IPS DF 6.9 (cell line): ENCODE data around the gene RPL37A.

ENCODE experiments used
- DNase-seq: peaks from one replicate; pipeline ENCODE4 v3.0.0-alpha.2; 2013; ENCODE audit warnings: low read depth, low spot score
- H3K27ac ChIP-seq: one replicate; pipeline ENCODE4 v1.5.1; 2013; ENCODE audit warnings: low read length, control low read depth
- H3K27me3 ChIP-seq: 2 replicates; pipeline ENCODE4 v1.6.1; 2013; ENCODE audit warnings: mild to moderate bottlenecking, low read length; ENCODE audit not compliant: control insufficient read depth, insufficient read depth
- H3K36me3 ChIP-seq: 2 replicates; pipeline ENCODE4 v1.6.1; 2013; ENCODE audit warnings: low read length; ENCODE audit not compliant: control insufficient read depth, insufficient read depth
- H3K4me1 ChIP-seq: 2 replicates; pipeline ENCODE4 v1.6.1; 2013; ENCODE audit warnings: low read length; ENCODE audit not compliant: control insufficient read depth, insufficient read depth
- H3K4me3 ChIP-seq: 2 replicates; pipeline ENCODE4 v1.5.1; 2013; ENCODE audit warnings: mild to moderate bottlenecking, low read length
- H3K9me3 ChIP-seq: 2 replicates; pipeline ENCODE4 v1.6.1; 2013; ENCODE audit warnings: low read length, inconsistent platforms; ENCODE audit not compliant: control insufficient read depth, insufficient read depth
- WGBS: extraction: QIAGEN DNeasy Blood & Tissue Kit; methylation state at CpG from one replicate; pipeline ENCODE4 v1.1.7; 2013; ENCODE audit warnings: mixed read lengths, missing lambda C conversion rate; ENCODE audit not compliant: insufficient read length, insufficient coverage; 5-methylcytosine and 5-hydroxymethylcytosine counted together

The RPL37A gene

DNA sequence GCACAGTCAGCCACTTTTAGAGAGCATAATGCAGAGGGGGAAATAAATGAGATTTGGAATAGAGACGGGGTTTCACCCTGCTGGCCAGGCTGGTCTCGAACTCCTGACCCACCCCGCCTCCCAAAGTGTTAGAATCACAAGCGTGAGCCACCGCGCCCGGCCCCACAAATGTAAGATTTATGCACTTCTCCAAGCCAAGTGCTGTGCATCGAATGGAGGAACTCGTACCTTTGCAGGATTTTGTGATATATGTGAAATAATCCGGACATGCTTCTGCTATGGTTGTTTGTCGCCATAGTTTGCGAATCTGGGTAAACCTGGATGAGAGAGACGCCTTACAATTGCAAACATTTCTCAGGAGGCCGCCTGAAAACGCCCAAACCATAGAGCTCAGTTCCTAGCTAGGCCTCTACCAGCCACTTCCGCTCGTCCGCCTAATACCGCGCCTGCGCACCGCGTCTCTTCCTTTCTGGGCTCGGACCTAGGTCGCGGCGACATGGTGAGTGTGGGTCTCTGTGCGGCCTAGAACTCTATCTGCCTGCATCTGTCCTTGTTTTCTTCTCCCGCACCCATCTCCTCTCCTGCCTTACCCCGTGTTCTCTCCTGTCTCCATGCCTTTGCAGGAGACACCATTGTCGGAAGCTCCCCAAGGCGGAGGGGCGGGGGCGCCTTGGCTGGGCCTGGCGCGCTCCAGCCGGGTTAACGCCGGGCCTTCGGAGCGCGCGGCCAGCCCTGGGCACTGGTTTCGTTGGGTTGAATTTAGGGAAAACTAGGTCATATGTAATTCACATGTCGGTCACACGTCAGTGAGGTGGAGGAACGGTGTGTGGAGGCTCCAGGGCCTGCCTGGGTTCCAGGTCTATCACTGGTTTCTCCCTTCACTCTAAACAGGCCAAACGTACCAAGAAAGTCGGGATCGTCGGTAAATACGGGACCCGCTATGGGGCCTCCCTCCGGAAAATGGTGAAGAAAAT, at the start of gene RPL37A:
RPL37A (plus strand) TSS at position 466 of the 974 bp plus-strand sequence; CDS start at position 497, 31 bp downstream.
- Histone ChIP-seq H3K27ac (no peak within 1 kb of the TSS), H3K4me1 (no peaks in the 10 kb centered on the region), H3K9me3 (no peaks in the 10 kb centered on the region), H3K4me3 (peak within 1 kb of the TSS; percentile 88), H3K36me3 (peaks cover 22% of the 10 kb centered on the region; the same call in 1 of the 2 replicates), H3K27me3 (no peaks in the 10 kb centered on the region)
- DNase-seq = peak; percentile 93
- WGBS = no CpG with 5 or more reads among the region's 54 CpGs

- DNase-seq = no peak
- no peak overlapping the region for H3K4me3 ChIP-seq
- H3K27ac ChIP-seq = no peak overlapping the region
- H3K27me3 ChIP-seq = no peaks in the 10 kb centered on the region
- H3K4me1 ChIP-seq = no peaks in the 10 kb centered on the region
- H3K36me3 ChIP-seq = peaks cover 9% of the 10 kb centered on the region
- H3K9me3 ChIP-seq = no peaks in the 10 kb centered on the region
These were observed 48.3 kb upstream of the RPL37A start for GRCh38 chr2:216450346-216450745.

DNA sequence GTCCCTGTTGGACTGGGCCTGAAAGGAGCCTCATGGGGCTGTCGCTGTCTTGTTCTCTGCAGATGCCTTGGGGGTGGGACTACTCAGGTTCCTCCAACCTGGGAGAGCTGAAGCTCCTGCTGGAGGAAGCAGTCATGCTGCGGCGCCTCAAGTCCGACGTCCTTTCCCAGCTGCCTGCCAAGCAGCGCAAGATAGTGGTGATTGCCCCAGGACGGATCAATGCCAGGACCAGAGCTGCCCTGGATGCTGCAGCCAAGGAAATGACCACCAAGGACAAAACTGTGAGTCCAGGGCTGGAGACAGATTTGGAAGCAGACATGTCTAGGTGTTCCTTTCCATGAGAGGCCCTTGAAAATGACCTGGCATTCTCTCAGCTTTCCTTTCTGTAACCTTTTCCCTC, 47.9 kb upstream of the RPL37A start:
- H3K36me3 ChIP-seq = peaks cover 9% of the 10 kb centered on the region
- H3K9me3 ChIP-seq = no peaks in the 10 kb centered on the region
- H3K27ac ChIP-seq = no peak overlapping the region
- no CpG with 5 or more reads among the region's 7 CpGs for WGBS
- DNase-seq = no peak
- no peaks in the 10 kb centered on the region for H3K4me1 ChIP-seq
- H3K27me3 ChIP-seq = no peaks in the 10 kb centered on the region
- no peak overlapping the region for H3K4me3 ChIP-seq

GRCh38 chr2:216453955-216454614, 44.6 kb upstream of the RPL37A start:
- peaks cover 7% of the 10 kb centered on the region for H3K36me3 ChIP-seq
- H3K27me3 ChIP-seq = no peaks in the 10 kb centered on the region
- H3K4me3 ChIP-seq = no peak overlapping the region
- no peak for DNase-seq
- no CpG with 5 or more reads among the region's 4 CpGs for WGBS
- H3K9me3 ChIP-seq = no peaks in the 10 kb centered on the region
- H3K27ac ChIP-seq = no peak overlapping the region
- H3K4me1 ChIP-seq = no peaks in the 10 kb centered on the region

DNA sequence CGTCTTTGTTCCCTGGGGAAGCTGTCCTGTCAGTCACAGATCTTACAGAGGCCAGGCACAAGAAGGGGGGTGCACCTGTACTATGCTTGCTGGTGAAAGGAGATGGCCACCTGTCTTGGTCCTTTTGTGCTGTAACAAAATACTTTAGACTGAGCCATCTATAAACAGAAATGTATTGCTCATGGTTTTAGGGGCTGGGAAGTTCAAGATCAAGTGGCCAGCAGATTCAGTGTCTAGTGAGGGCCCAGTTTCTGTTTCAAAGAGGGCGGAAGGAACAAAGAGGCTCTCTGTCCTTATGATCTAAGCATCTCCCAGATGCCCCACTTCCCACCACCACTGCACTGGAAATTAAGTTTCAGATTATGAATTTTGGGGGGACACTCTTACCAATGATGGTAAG, 35.5 kb upstream of the RPL37A start:
- Histone ChIP-seq H3K27ac (no peak overlapping the region), H3K36me3 (no peaks in the 10 kb centered on the region), H3K4me3 (no peak overlapping the region), H3K27me3 (no peaks in the 10 kb centered on the region), H3K9me3 (no peaks in the 10 kb centered on the region), H3K4me1 (no peaks in the 10 kb centered on the region)
- DNase-seq = no peak
- WGBS = no CpG with 5 or more reads among the region's 2 CpGs

GRCh38 chr2:216464104-216464720, 34.4 kb upstream of the RPL37A start:
- Histone ChIP-seq H3K36me3 (no peaks in the 10 kb centered on the region), H3K27ac (no peak overlapping the region), H3K9me3 (no peaks in the 10 kb centered on the region), H3K4me3 (no peak overlapping the region), H3K27me3 (no peaks in the 10 kb centered on the region), H3K4me1 (no peaks in the 10 kb centered on the region)
- no CpG with 5 or more reads among the region's 6 CpGs for WGBS
- DNase-seq = no peak

DNA sequence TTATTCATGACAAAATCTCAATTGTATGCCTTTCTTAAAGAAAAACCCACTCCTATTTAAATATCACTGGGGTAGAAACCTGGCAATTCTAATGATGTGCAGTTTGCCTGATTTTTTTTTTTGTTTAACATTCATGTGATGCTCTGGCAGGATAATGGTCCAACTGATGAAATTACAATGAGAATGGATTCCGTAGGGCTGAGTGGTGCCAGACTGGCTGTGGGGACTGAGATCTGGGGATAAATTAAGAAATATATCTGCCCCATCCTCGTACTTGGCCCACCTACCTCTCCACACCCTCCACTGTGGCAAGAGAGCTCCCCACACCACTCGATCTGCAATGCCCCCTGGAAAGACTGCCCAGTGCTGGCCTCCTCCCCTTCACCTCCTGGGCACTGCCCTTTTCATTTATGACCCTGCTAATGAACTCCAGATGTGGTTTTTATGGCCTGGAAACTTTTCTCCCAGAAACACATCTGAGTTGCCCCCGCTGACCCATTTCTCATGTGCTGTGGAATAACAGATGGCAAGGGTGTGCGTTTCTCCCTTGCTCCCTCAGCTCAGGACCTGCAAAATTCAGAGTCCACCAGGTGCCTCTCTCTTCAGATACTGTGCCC, 33.0 kb upstream of the RPL37A start:
- H3K27me3 ChIP-seq = no peaks in the 10 kb centered on the region
- WGBS = no CpG with 5 or more reads among the region's 5 CpGs

GRCh38 chr2:216467845-216468244, 30.8 kb upstream of the RPL37A start:
- DNase-seq = no peak
- Histone ChIP-seq H3K27ac (no peak overlapping the region), H3K9me3 (no peaks in the 10 kb centered on the region), H3K27me3 (no peaks in the 10 kb centered on the region), H3K4me1 (no peaks in the 10 kb centered on the region), H3K36me3 (no peaks in the 10 kb centered on the region), H3K4me3 (no peak overlapping the region)
- no CpG with 5 or more reads among the region's 4 CpGs for WGBS

More for the DNA sequence above, 33.0 kb upstream of the RPL37A start:
- Histone ChIP-seq H3K36me3 (no peaks in the 10 kb centered on the region), H3K4me1 (no peaks in the 10 kb centered on the region), H3K27ac (no peak overlapping the region), H3K9me3 (no peaks in the 10 kb centered on the region), H3K4me3 (no peak overlapping the region)
- DNase-seq = no peak

- H3K36me3 ChIP-seq = no peaks in the 10 kb centered on the region
- no peaks in the 10 kb centered on the region for H3K9me3 ChIP-seq
- no peak overlapping the region for H3K27ac ChIP-seq
- H3K27me3 ChIP-seq = no peaks in the 10 kb centered on the region
- no peaks in the 10 kb centered on the region for H3K4me1 ChIP-seq
- no peak overlapping the region for H3K4me3 ChIP-seq
- no peak for DNase-seq
These were observed 29.0 kb upstream of the RPL37A start for GRCh38 chr2:216469661-216470060.

- H3K27me3 ChIP-seq = no peaks in the 10 kb centered on the region
- no peak for DNase-seq
- H3K4me3 ChIP-seq = no peak overlapping the region
- H3K4me1 ChIP-seq = peaks cover 2% of the 10 kb centered on the region; the same call in 1 of the 2 replicates
- no peaks in the 10 kb centered on the region for H3K36me3 ChIP-seq
- no peaks in the 10 kb centered on the region for H3K9me3 ChIP-seq
- no peak overlapping the region for H3K27ac ChIP-seq
- WGBS = 94% methylated on average over 1 of the region's 3 CpGs
These were observed 25.5 kb upstream of the RPL37A start for GRCh38 chr2:216473187-216473586.
